Psoas muscle (tissue), 8 donors: Measurements from ENCODE around the gene RABL6. TPM values are rescaled to one million over a fixed set of nuclear protein-coding genes. Genes with fewer than 3 reads are reported as not detected.

Experiments used
- ATAC-seq, 4 donors: fragments of 200-7000 bp; cut with Tn5 transposase; one replicate each; pipeline ENCODE4 v1.9.1; 2020; ENCODE audit warnings: moderate library complexity in 3 of 4, mild to moderate bottlenecking in 2 of 4
- DNase-seq, 2 donors: peaks; one replicate each; pipeline ENCODE4 v3.0.0-alpha.2; 2020
- H3K27ac ChIP-seq: fragments of 200-600 bp; one replicate; pipeline ENCODE4 v1.8.0; 2022
- H3K27me3 ChIP-seq, 3 donors: fragments of 200-600 bp in 1 of 3; one replicate each; pipeline versions ENCODE4 v1.6.1 to v1.8.0; 2013 to 2022; ENCODE audit warnings: low read length in 2 of 3, mild to moderate bottlenecking in 2 of 3, moderate library complexity in 1 of 3; ENCODE audit not compliant: insufficient read depth in 3 of 3
- H3K36me3 ChIP-seq, 2 donors: fragments of 200-600 bp in 1 of 2; one replicate each; pipeline versions ENCODE4 v1.6.1 to v1.8.0; 2013 to 2022; ENCODE audit warnings: low read depth in 1 of 2, mild to moderate bottlenecking in 1 of 2, moderate library complexity in 1 of 2; ENCODE audit not compliant: insufficient read depth in 1 of 2
- H3K4me1 ChIP-seq: fragments of 200-600 bp; one replicate; pipeline ENCODE4 v1.8.0; 2022
- H3K4me3 ChIP-seq: fragments of 200-600 bp; one replicate; pipeline ENCODE4 v1.8.0; 2022; ENCODE audit warnings: mild to moderate bottlenecking
- H3K9me3 ChIP-seq: fragments of 200-600 bp; one replicate; pipeline ENCODE4 v1.8.0; 2022
- CTCF ChIP-seq: fragments of 200-600 bp; IDR thresholded peaks from one replicate; pipeline ENCODE4 v1.8.0; 2022; ENCODE audit warnings: antibody characterized with exemption
- WGBS, 3 donors: extraction: QIAGEN DNeasy Blood & Tissue Kit; methylation state at CpG; one replicate each; pipeline versions ENCODE4 v1.1.6 to v1.1.7; 2013; 5-methylcytosine and 5-hydroxymethylcytosine counted together
- intact Hi-C, 2 donors: fragments of 100-400 bp; cut with DNase I; formaldehyde crosslinking; loops; one replicate each; pipeline versions ENCODE4 v1.11.0 to v1.14.2; 2022
- polyA plus RNA-seq, 3 donors: library from polyadenylated mRNA; stranded (reverse); fragments of 200-250 nt; gene quantifications; one replicate each; pipeline ENCODE4 v1.2.3, GENCODE V29; 2013
- total RNA-seq, 4 donors: library from RNA; stranded (reverse); fragmentation: NEBNext Ultra II Directional in 2 of 4; extraction: Animal tissue kit (Norgen Biotek cat#: 25700) in 2 of 4; gene quantifications; one replicate each; pipeline versions ENCODE4 v1.2.1 to v1.2.4, GENCODE V29; 2021 to 2023
- donor health status: healthy with polysubstance abuse.
- donor health status: DM: no; HTN: no; CAD: no; lungs with moderate emphysema.
- donor health status: Bipolar disorder and iron deficiency.
- donor health status: healthy.
- donor health status: DM: yes; HTN: yes; CAD: no.
- donor health status: DM: no; HTN: no; CAD: no.
- donor health status: DM: no; HTN: no; CAD: no.
- donor health status: DM: yes; HTN: yes; CAD: no.

RABL6 gene
- total and polyA plus RNA-seq, 7 donors: 73.0 to 90.5 (median 82.5) TPM

GRCh38 chr9:136803551-136804508 lies 3.9 kb upstream of the RABL6 start:
- Histone ChIP-seq H3K9me3 (no peaks in the 10 kb centered on the region), H3K36me3 (no peaks in the 10 kb centered on the region), H3K4me3 (no peak overlapping the region), H3K4me1 (peaks cover 23% of the 10 kb centered on the region), H3K27ac (no peak overlapping the region), H3K27me3 (peaks cover 0 to 31% (median 7%) of the 10 kb centered on the region in 3 donors)
- ATAC-seq (no peak), DNase-seq (no peak)
- intact Hi-C loops: no loop called here
- no peak for TF ChIP-seq CTCF
- WGBS, 3 donors: 88 to 90% (median 90%) methylated on average over 22 of the region's 22 CpGs

- H3K9me3 ChIP-seq: no peaks in the 10 kb centered on the region
- 63 to 68% (median 65%) methylated on average over 19 to 20 of the region's 20 CpGs for WGBS, 3 donors
- DNase-seq: no peak
- no peak overlapping the region for H3K27ac ChIP-seq
- intact Hi-C loops: no loop called here
- ATAC-seq: no peak
- peaks cover 0 to 23% (median 0%) of the 10 kb centered on the region in 3 donors for H3K27me3 ChIP-seq
- peaks cover 0 to 2% of the 10 kb centered on the region in 2 donors for H3K36me3 ChIP-seq
- no peak for TF ChIP-seq CTCF
- H3K4me1 ChIP-seq: peaks cover 25% of the 10 kb centered on the region
- no peak overlapping the region for H3K4me3 ChIP-seq
These were observed 3.1 kb upstream of the RABL6 start for GRCh38 chr9:136804509-136805206.

GRCh38 chr9:136805207-136805740 lies 2.5 kb upstream of the RABL6 start:
- Histone ChIP-seq H3K4me3 (no peak overlapping the region), H3K27me3 (peaks cover 0 to 17% (median 0%) of the 10 kb centered on the region in 3 donors), H3K9me3 (no peaks in the 10 kb centered on the region), H3K4me1 (peaks cover 28% of the 10 kb centered on the region), H3K27ac (no peak overlapping the region), H3K36me3 (peaks cover 0 to 8% of the 10 kb centered on the region in 2 donors)
- no peak for DNase-seq
- WGBS, 3 donors: 92 to 94% (median 93%) methylated on average over 11 to 12 of the region's 12 CpGs
- TF ChIP-seq CTCF: no peak
- no peak for ATAC-seq
- intact Hi-C loops: no loop called here

GRCh38 chr9:136806067-136806466 lies 1.7 kb upstream of the RABL6 start:
- Histone ChIP-seq H3K27ac (no peak overlapping the region), H3K9me3 (no peaks in the 10 kb centered on the region), H3K36me3 (peaks cover 0 to 10% of the 10 kb centered on the region in 2 donors), H3K4me1 (peaks cover 36% of the 10 kb centered on the region), H3K27me3 (peaks cover 0 to 9% (median 0%) of the 10 kb centered on the region in 3 donors), H3K4me3 (no peak overlapping the region)
- no peak for ATAC-seq
- no peak for TF ChIP-seq CTCF
- DNase-seq: no peak
- 95 to 100% (median 95%) methylated on average over 7 to 10 of the region's 10 CpGs for WGBS, 3 donors
- intact Hi-C loops: no loop called here
